ENCODE results near the gene IGFBP5. TPM values are rescaled to one million over a fixed set of nuclear protein-coding genes. Genes with fewer than 3 reads are reported as not detected.
A peak's percentile ranks its signal among the peaks of the same experiment; 100 is the strongest.

IGFBP5 gene
- total RNA-seq, 2 donors from 2014 or later = 162 to 319 TPM

DNA sequence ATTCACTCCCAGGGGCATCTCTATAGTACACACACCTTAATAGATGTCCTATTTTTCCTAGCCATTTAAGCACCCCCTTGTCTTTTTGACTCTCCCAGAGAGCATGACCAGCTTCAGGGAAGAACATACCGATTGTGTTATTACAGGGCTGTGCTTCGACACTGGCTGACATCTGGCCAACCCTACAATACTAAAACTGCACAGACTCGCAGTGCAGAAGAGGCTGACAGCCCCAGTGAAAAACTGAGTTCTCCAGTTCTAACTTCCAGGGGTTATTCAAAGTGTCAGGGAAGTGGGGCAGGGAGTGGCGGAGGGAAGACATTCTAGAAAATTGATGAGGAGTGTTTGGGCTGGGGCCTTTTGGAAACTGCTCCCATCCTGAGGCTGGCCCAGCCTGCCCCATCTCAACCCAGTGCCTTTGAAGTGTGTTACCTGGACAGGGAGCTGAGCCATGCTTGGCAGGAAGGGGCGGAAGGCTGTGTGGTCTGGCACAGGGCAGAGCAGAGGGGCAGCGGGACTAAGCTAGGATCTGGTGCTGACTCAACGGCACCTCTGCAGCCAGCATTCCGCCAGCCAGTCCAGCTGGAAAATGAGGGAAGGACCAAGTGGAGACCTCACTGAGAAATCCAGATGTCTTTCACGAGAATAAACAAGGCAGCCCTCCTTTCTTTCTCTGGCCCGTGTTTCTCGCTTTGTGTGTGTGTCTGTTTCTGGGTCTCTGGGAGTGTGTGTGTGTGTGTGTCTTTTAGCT is 15.4 kb upstream of the IGFBP5 start:
- Histone ChIP-seq H3K4me1 (replicated peaks) (no peaks in the 10 kb centered on the region), H3K4me3 (no peak overlapping the region), H3K27me3 (replicated peaks; ENCODE audit: insufficient read depth) (no peaks in the 10 kb centered on the region), H3K9me3 (no peaks in the 10 kb centered on the region), H3K36me3 (no peaks in the 10 kb centered on the region), H3K27ac (peak overlapping the region in 1 of 2 donors; percentile 15)
- intact Hi-C loops (cut with DNase I) = no loop called here
- DNase-seq (ENCODE audit: low spot score) = no peak
- TF ChIP-seq POLR2A (IDR thresholded peaks at IDR 0.05) (no peak), POLR2AphosphoS5 (IDR thresholded peaks at IDR 0.05) (no peak)
- TF ChIP-seq, protein P1, sequence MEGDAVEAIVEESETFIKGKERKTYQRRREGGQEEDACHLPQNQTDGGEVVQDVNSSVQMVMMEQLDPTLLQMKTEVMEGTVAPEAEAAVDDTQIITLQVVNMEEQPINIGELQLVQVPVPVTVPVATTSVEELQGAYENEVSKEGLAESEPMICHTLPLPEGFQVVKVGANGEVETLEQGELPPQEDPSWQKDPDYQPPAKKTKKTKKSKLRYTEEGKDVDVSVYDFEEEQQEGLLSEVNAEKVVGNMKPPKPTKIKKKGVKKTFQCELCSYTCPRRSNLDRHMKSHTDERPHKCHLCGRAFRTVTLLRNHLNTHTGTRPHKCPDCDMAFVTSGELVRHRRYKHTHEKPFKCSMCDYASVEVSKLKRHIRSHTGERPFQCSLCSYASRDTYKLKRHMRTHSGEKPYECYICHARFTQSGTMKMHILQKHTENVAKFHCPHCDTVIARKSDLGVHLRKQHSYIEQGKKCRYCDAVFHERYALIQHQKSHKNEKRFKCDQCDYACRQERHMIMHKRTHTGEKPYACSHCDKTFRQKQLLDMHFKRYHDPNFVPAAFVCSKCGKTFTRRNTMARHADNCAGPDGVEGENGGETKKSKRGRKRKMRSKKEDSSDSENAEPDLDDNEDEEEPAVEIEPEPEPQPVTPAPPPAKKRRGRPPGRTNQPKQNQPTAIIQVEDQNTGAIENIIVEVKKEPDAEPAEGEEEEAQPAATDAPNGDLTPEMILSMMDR (IDR thresholded peaks at IDR 0.05) = no peak
- WGBS = 36% methylated on average over 11 of the region's 11 CpGs

DNA sequence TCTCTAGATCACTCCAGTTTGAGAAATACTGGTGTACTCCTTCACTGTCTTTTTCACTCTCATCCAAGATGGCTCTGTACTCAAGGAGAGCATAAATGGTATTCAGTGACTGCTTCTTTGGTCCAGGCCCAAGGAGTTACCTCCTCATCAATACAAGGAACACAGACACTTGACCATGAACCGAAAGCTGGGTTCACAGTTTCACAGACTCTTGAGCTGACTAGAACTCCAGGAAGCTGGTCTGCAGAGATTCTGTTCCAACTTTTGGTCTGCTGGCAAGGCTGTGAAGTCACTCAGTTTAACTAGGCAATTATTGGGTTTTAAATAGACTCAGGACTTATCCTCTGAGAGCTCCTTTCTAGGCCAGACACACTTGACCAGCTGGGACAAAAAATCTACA is 7.4 kb upstream of the IGFBP5 start:
- Histone ChIP-seq H3K27ac (no peak overlapping the region), H3K36me3 (no peaks in the 10 kb centered on the region), H3K9me3 (no peaks in the 10 kb centered on the region), H3K4me1 (replicated peaks) (no peaks in the 10 kb centered on the region), H3K27me3 (replicated peaks; ENCODE audit: insufficient read depth) (no peaks in the 10 kb centered on the region), H3K4me3 (no peak overlapping the region)
- intact Hi-C loops (cut with DNase I) = no loop called here
- WGBS = 73% methylated on average over 1 of the region's 1 CpG
- TF ChIP-seq POLR2A (IDR thresholded peaks at IDR 0.05) = no peak
- TF ChIP-seq, protein P1 (IDR thresholded peaks at IDR 0.05) = no peak
- TF ChIP-seq POLR2AphosphoS5 (IDR thresholded peaks at IDR 0.05) = no peak
- no peak for DNase-seq (ENCODE audit: low spot score)

DNA sequence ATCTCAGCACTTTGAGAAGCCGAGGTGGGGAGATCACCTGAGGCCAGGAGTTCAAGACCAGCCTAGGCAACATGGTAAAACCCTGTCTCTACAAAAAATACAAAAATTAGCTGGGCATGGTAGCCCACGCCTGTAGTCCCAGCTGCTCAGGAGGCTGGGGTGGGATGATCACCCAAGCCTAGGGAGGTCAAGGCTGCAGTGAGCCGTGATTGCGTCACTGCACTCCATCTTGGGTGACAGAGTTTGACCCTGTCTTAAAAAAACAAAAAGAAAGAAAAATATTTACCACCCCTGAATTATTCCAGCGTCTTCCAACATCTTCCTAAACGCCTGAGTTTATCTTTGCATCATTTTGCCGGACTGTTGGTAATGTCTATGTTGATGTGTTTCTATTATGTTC is 6.2 kb upstream of the IGFBP5 start:
- H3K9me3 ChIP-seq = no peaks in the 10 kb centered on the region
- no peaks in the 10 kb centered on the region for H3K27me3 ChIP-seq (replicated peaks; ENCODE audit: insufficient read depth)
- DNase-seq (ENCODE audit: low spot score) = no peak
- WGBS = 96% methylated on average over 7 of the region's 7 CpGs
- TF ChIP-seq, protein P1 (IDR thresholded peaks at IDR 0.05) = no peak
- TF ChIP-seq POLR2AphosphoS5 (IDR thresholded peaks at IDR 0.05) = no peak
- TF ChIP-seq POLR2A (IDR thresholded peaks at IDR 0.05) = no peak
- no peak overlapping the region for H3K4me3 ChIP-seq
- no peaks in the 10 kb centered on the region for H3K36me3 ChIP-seq
- no peaks in the 10 kb centered on the region for H3K4me1 ChIP-seq (replicated peaks)
- intact Hi-C loops (cut with DNase I) = no loop called here
- H3K27ac ChIP-seq = no peak overlapping the region

DNA sequence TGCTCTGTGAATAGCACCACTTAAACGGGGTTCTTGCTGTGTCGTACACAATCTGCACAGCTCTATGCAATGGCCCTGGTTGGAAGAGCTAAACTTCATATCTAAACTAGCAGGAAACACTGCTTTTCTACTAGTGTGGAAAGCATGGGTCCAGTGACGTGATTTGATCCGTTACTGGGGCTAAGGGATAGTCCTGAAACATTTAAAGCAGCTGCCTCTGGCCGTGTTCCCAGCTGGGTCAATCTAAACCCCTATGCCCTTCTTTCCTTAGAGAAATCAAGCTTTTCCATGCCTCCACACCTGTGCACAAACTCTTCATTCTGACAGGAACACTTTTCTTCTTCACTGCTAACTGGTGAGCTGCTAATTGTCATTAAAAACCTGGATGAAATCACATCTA is 5.4 kb upstream of the IGFBP5 start:
- Histone ChIP-seq H3K4me3 (no peak overlapping the region), H3K27ac (no peak overlapping the region), H3K4me1 (replicated peaks) (no peaks in the 10 kb centered on the region), H3K9me3 (no peaks in the 10 kb centered on the region), H3K36me3 (no peaks in the 10 kb centered on the region), H3K27me3 (replicated peaks; ENCODE audit: insufficient read depth) (no peaks in the 10 kb centered on the region)
- DNase-seq (ENCODE audit: low spot score) = no peak
- intact Hi-C loops (cut with DNase I) = no loop called here
- no peak for TF ChIP-seq POLR2A (IDR thresholded peaks at IDR 0.05)
- TF ChIP-seq, protein P1 (IDR thresholded peaks at IDR 0.05) = no peak
- TF ChIP-seq POLR2AphosphoS5 (IDR thresholded peaks at IDR 0.05) = no peak
- 39% methylated on average over 5 of the region's 5 CpGs for WGBS

DNA sequence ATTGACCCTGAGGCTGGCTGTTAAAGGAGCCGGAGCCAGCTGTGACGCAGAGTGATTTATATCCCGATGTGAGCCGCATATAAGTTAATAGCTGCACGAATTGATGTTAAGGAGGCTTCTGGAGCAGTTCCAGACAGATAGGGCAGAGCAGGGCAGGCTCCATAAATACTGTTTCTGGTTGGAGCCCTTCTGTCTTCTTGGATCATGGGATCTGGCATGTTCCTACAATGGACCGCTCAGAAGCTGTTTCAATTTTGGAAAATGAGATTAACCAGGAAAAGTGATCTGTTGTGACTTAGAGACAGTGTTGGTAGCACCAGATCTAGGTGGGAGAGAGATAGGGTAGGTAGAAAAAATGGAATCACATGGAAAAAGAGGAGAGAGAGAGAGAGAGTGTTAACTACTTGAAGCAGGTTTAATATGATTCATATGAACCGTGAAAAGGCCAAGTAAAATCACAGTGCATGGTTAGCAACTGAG is 4.8 kb upstream of the IGFBP5 start:
- WGBS = 15% methylated on average over 7 of the region's 7 CpGs
- Histone ChIP-seq H3K4me1 (replicated peaks) (peaks cover under 1% of the 10 kb centered on the region), H3K27ac (no peak overlapping the region), H3K9me3 (no peaks in the 10 kb centered on the region), H3K4me3 (no peak overlapping the region), H3K36me3 (no peaks in the 10 kb centered on the region), H3K27me3 (replicated peaks; ENCODE audit: insufficient read depth) (no peaks in the 10 kb centered on the region)
- intact Hi-C loops (cut with DNase I) = no loop called here
- TF ChIP-seq, protein P1 (IDR thresholded peaks at IDR 0.05) = no peak
- DNase-seq (ENCODE audit: low spot score) = no peak
